ENCODE data around the gene FIZ1.

GRCh38 chr19:55648585-55649267 is 49.4 kb upstream of the FIZ1 start:
- TF ChIP-seq CTCF (conservative IDR thresholded peaks at IDR 0.05; ENCODE audit: low read depth in 2 of 2) = no peak
- no peak for TF ChIP-seq ZNF114 (CRISPR knock-in tag; IDR thresholded peaks at IDR 0.05)
- no peak for TF ChIP-seq POLR2AphosphoS5 (IDR thresholded peaks at IDR 0.05; ENCODE audit: low read depth)
- TF ChIP-seq EZH2 (IDR thresholded peaks at IDR 0.05; ENCODE audit: low read depth, unreplicated experiment) = no peak
- TF ChIP-seq CREB1 (CRISPR knock-in tag; IDR thresholded peaks at IDR 0.05; ENCODE audit: low read depth) = no peak
- no peak for TF ChIP-seq REST (IDR thresholded peaks at IDR 0.05; ENCODE audit: unreplicated experiment)
- TF ChIP-seq EZH2phosphoT487 (IDR thresholded peaks at IDR 0.05; ENCODE audit: unreplicated experiment) = no peak
- no peak for TF ChIP-seq STAT1 (IDR thresholded peaks at IDR 0.05; ENCODE audit: unreplicated experiment)
- TF ChIP-seq NANOG (IDR thresholded peaks at IDR 0.05; ENCODE audit: borderline replicate concordance) = no peak
- no peak for TF ChIP-seq ETS1 (IDR thresholded peaks at IDR 0.05)
- no peak for TF ChIP-seq JUNB (IDR thresholded peaks at IDR 0.05; ENCODE audit: unreplicated experiment)
